ENCODE data around the gene HDLBP.

The HDLBP gene

GRCh38 chr2:241214766-241215165 lies 100.7 kb downstream of the HDLBP start:
- Histone ChIP-seq H3K4me1 (ENCODE audit: control insufficient read depth in 1 of 2, insufficient read depth in 2 of 2, low read length in 2 of 2) (peaks cover 4 to 7% of the 10 kb centered on the region in 2 donors), H3K9ac (ENCODE audit: low read depth in 1 of 2, low read length in 2 of 2) (no peak overlapping the region), H3K36me3 (ENCODE audit: control insufficient read depth in 1 of 2, insufficient read depth in 2 of 2, low read length in 2 of 2) (no peaks in the 10 kb centered on the region), H3K27ac (ENCODE audit: low read depth, low read length) (no peak overlapping the region), H3K4me3 (ENCODE audit: low read depth in 1 of 2, low read length in 2 of 2) (no peak overlapping the region), H3K27me3 (ENCODE audit: control insufficient read depth in 1 of 2, insufficient read depth in 2 of 2, low read length in 2 of 2) (no peaks in the 10 kb centered on the region), H3K9me3 (ENCODE audit: control insufficient read depth in 1 of 2, low read length in 2 of 2) (no peaks in the 10 kb centered on the region)

- Histone ChIP-seq H3K4me1 (ENCODE audit: control insufficient read depth in 1 of 2, insufficient read depth in 2 of 2, low read length in 2 of 2) (peaks cover 4 to 7% of the 10 kb centered on the region in 2 donors), H3K9ac (ENCODE audit: low read depth in 1 of 2, low read length in 2 of 2) (no peak overlapping the region), H3K4me3 (ENCODE audit: low read depth in 1 of 2, low read length in 2 of 2) (no peak overlapping the region), H3K9me3 (ENCODE audit: control insufficient read depth in 1 of 2, low read length in 2 of 2) (no peaks in the 10 kb centered on the region), H3K27ac (ENCODE audit: low read depth, low read length) (no peak overlapping the region), H3K36me3 (ENCODE audit: control insufficient read depth in 1 of 2, insufficient read depth in 2 of 2, low read length in 2 of 2) (no peaks in the 10 kb centered on the region), H3K27me3 (ENCODE audit: control insufficient read depth in 1 of 2, insufficient read depth in 2 of 2, low read length in 2 of 2) (no peaks in the 10 kb centered on the region)
Observed at GRCh38 chr2:241214209-241214608, 101.3 kb downstream of the HDLBP start.

GRCh38 chr2:241213567-241213966 lies 101.9 kb downstream of the HDLBP start:
- no peaks in the 10 kb centered on the region for H3K27me3 ChIP-seq (ENCODE audit: control insufficient read depth in 1 of 2, insufficient read depth in 2 of 2, low read length in 2 of 2)

GRCh38 chr2:241213041-241213440 lies 102.4 kb downstream of the HDLBP start:
- Histone ChIP-seq H3K9me3 (ENCODE audit: control insufficient read depth in 1 of 2, low read length in 2 of 2) (no peaks in the 10 kb centered on the region), H3K27ac (ENCODE audit: low read depth, low read length) (no peak overlapping the region), H3K36me3 (ENCODE audit: control insufficient read depth in 1 of 2, insufficient read depth in 2 of 2, low read length in 2 of 2) (no peaks in the 10 kb centered on the region), H3K4me1 (ENCODE audit: control insufficient read depth in 1 of 2, insufficient read depth in 2 of 2, low read length in 2 of 2) (peaks cover 0 to 2% of the 10 kb centered on the region in 2 donors), H3K9ac (ENCODE audit: low read depth in 1 of 2, low read length in 2 of 2) (no peak overlapping the region), H3K27me3 (ENCODE audit: control insufficient read depth in 1 of 2, insufficient read depth in 2 of 2, low read length in 2 of 2) (no peaks in the 10 kb centered on the region), H3K4me3 (ENCODE audit: low read depth in 1 of 2, low read length in 2 of 2) (no peak overlapping the region)

More at GRCh38 chr2:241213567-241213966, 101.9 kb downstream of the HDLBP start:
- Histone ChIP-seq H3K9ac (ENCODE audit: low read depth in 1 of 2, low read length in 2 of 2) (no peak overlapping the region), H3K36me3 (ENCODE audit: control insufficient read depth in 1 of 2, insufficient read depth in 2 of 2, low read length in 2 of 2) (no peaks in the 10 kb centered on the region), H3K9me3 (ENCODE audit: control insufficient read depth in 1 of 2, low read length in 2 of 2) (no peaks in the 10 kb centered on the region), H3K27ac (ENCODE audit: low read depth, low read length) (no peak overlapping the region), H3K4me1 (ENCODE audit: control insufficient read depth in 1 of 2, insufficient read depth in 2 of 2, low read length in 2 of 2) (peaks cover 0 to 1% of the 10 kb centered on the region in 2 donors), H3K4me3 (ENCODE audit: low read depth in 1 of 2, low read length in 2 of 2) (no peak overlapping the region)

- H3K27ac ChIP-seq (ENCODE audit: low read depth, low read length): no peak overlapping the region
- no peaks in the 10 kb centered on the region for H3K27me3 ChIP-seq (ENCODE audit: control insufficient read depth in 1 of 2, insufficient read depth in 2 of 2, low read length in 2 of 2)
- peaks cover 6 to 11% of the 10 kb centered on the region in 2 donors for H3K4me1 ChIP-seq (ENCODE audit: control insufficient read depth in 1 of 2, insufficient read depth in 2 of 2, low read length in 2 of 2)
- H3K9me3 ChIP-seq (ENCODE audit: control insufficient read depth in 1 of 2, low read length in 2 of 2): no peaks in the 10 kb centered on the region
- H3K36me3 ChIP-seq (ENCODE audit: control insufficient read depth in 1 of 2, insufficient read depth in 2 of 2, low read length in 2 of 2): no peaks in the 10 kb centered on the region
- H3K9ac ChIP-seq (ENCODE audit: low read depth in 1 of 2, low read length in 2 of 2): no peak overlapping the region
- no peak overlapping the region for H3K4me3 ChIP-seq (ENCODE audit: low read depth in 1 of 2, low read length in 2 of 2)
Observed at GRCh38 chr2:241211276-241211675, 104.2 kb downstream of the HDLBP start.

GRCh38 chr2:241209271-241209670 lies 106.2 kb downstream of the HDLBP start:
- Histone ChIP-seq H3K27ac (ENCODE audit: low read depth, low read length) (no peak overlapping the region), H3K27me3 (ENCODE audit: control insufficient read depth in 1 of 2, insufficient read depth in 2 of 2, low read length in 2 of 2) (no peaks in the 10 kb centered on the region), H3K9me3 (ENCODE audit: control insufficient read depth in 1 of 2, low read length in 2 of 2) (no peaks in the 10 kb centered on the region), H3K36me3 (ENCODE audit: control insufficient read depth in 1 of 2, insufficient read depth in 2 of 2, low read length in 2 of 2) (no peaks in the 10 kb centered on the region), H3K4me1 (ENCODE audit: control insufficient read depth in 1 of 2, insufficient read depth in 2 of 2, low read length in 2 of 2) (peaks cover 6 to 11% of the 10 kb centered on the region in 2 donors), H3K4me3 (ENCODE audit: low read depth in 1 of 2, low read length in 2 of 2) (no peak overlapping the region), H3K9ac (ENCODE audit: low read depth in 1 of 2, low read length in 2 of 2) (no peak overlapping the region)

GRCh38 chr2:241208058-241208457 lies 107.4 kb downstream of the HDLBP start:
- H3K36me3 ChIP-seq (ENCODE audit: control insufficient read depth in 1 of 2, insufficient read depth in 2 of 2, low read length in 2 of 2): no peaks in the 10 kb centered on the region
- peaks cover 6 to 11% of the 10 kb centered on the region in 2 donors for H3K4me1 ChIP-seq (ENCODE audit: control insufficient read depth in 1 of 2, insufficient read depth in 2 of 2, low read length in 2 of 2)
- H3K9ac ChIP-seq (ENCODE audit: low read depth in 1 of 2, low read length in 2 of 2): no peak overlapping the region
- no peaks in the 10 kb centered on the region for H3K9me3 ChIP-seq (ENCODE audit: control insufficient read depth in 1 of 2, low read length in 2 of 2)
- no peaks in the 10 kb centered on the region for H3K27me3 ChIP-seq (ENCODE audit: control insufficient read depth in 1 of 2, insufficient read depth in 2 of 2, low read length in 2 of 2)
- H3K27ac ChIP-seq (ENCODE audit: low read depth, low read length): no peak overlapping the region
- H3K4me3 ChIP-seq (ENCODE audit: low read depth in 1 of 2, low read length in 2 of 2): no peak overlapping the region

- Histone ChIP-seq H3K27ac (ENCODE audit: low read depth, low read length) (no peak overlapping the region), H3K4me1 (ENCODE audit: control insufficient read depth in 1 of 2, insufficient read depth in 2 of 2, low read length in 2 of 2) (peaks cover 6 to 11% of the 10 kb centered on the region in 2 donors), H3K9ac (ENCODE audit: low read depth in 1 of 2, low read length in 2 of 2) (no peak overlapping the region), H3K27me3 (ENCODE audit: control insufficient read depth in 1 of 2, insufficient read depth in 2 of 2, low read length in 2 of 2) (no peaks in the 10 kb centered on the region), H3K4me3 (ENCODE audit: low read depth in 1 of 2, low read length in 2 of 2) (no peak overlapping the region), H3K9me3 (ENCODE audit: control insufficient read depth in 1 of 2, low read length in 2 of 2) (no peaks in the 10 kb centered on the region), H3K36me3 (ENCODE audit: control insufficient read depth in 1 of 2, insufficient read depth in 2 of 2, low read length in 2 of 2) (no peaks in the 10 kb centered on the region)
Observed at GRCh38 chr2:241207641-241208040, 107.8 kb downstream of the HDLBP start.

GRCh38 chr2:241207151-241207550 lies 108.3 kb downstream of the HDLBP start:
- Histone ChIP-seq H3K4me1 (ENCODE audit: control insufficient read depth in 1 of 2, insufficient read depth in 2 of 2, low read length in 2 of 2) (peaks cover 6 to 11% of the 10 kb centered on the region in 2 donors), H3K9ac (ENCODE audit: low read depth in 1 of 2, low read length in 2 of 2) (no peak overlapping the region), H3K9me3 (ENCODE audit: control insufficient read depth in 1 of 2, low read length in 2 of 2) (no peaks in the 10 kb centered on the region), H3K4me3 (ENCODE audit: low read depth in 1 of 2, low read length in 2 of 2) (no peak overlapping the region), H3K27ac (ENCODE audit: low read depth, low read length) (no peak overlapping the region), H3K36me3 (ENCODE audit: control insufficient read depth in 1 of 2, insufficient read depth in 2 of 2, low read length in 2 of 2) (no peaks in the 10 kb centered on the region), H3K27me3 (ENCODE audit: control insufficient read depth in 1 of 2, insufficient read depth in 2 of 2, low read length in 2 of 2) (no peaks in the 10 kb centered on the region)

- Histone ChIP-seq H3K36me3 (ENCODE audit: control insufficient read depth in 1 of 2, insufficient read depth in 2 of 2, low read length in 2 of 2) (no peaks in the 10 kb centered on the region), H3K9ac (ENCODE audit: low read depth in 1 of 2, low read length in 2 of 2) (no peak overlapping the region), H3K27ac (ENCODE audit: low read depth, low read length) (no peak overlapping the region), H3K4me3 (ENCODE audit: low read depth in 1 of 2, low read length in 2 of 2) (no peak overlapping the region), H3K9me3 (ENCODE audit: control insufficient read depth in 1 of 2, low read length in 2 of 2) (no peaks in the 10 kb centered on the region), H3K27me3 (ENCODE audit: control insufficient read depth in 1 of 2, insufficient read depth in 2 of 2, low read length in 2 of 2) (no peaks in the 10 kb centered on the region), H3K4me1 (ENCODE audit: control insufficient read depth in 1 of 2, insufficient read depth in 2 of 2, low read length in 2 of 2) (peaks cover 6 to 11% of the 10 kb centered on the region in 2 donors)
Observed at GRCh38 chr2:241205086-241205485, 110.4 kb downstream of the HDLBP start.

GRCh38 chr2:241204490-241204889 lies 111.0 kb downstream of the HDLBP start:
- no peak overlapping the region for H3K4me3 ChIP-seq (ENCODE audit: low read depth in 1 of 2, low read length in 2 of 2)

More at GRCh38 chr2:241204490-241204889, 111.0 kb downstream of the HDLBP start:
- Histone ChIP-seq H3K27ac (ENCODE audit: low read depth, low read length) (no peak overlapping the region), H3K9ac (ENCODE audit: low read depth in 1 of 2, low read length in 2 of 2) (no peak overlapping the region), H3K9me3 (ENCODE audit: control insufficient read depth in 1 of 2, low read length in 2 of 2) (no peaks in the 10 kb centered on the region), H3K4me1 (ENCODE audit: control insufficient read depth in 1 of 2, insufficient read depth in 2 of 2, low read length in 2 of 2) (peaks cover 6 to 11% of the 10 kb centered on the region in 2 donors), H3K36me3 (ENCODE audit: control insufficient read depth in 1 of 2, insufficient read depth in 2 of 2, low read length in 2 of 2) (no peaks in the 10 kb centered on the region), H3K27me3 (ENCODE audit: control insufficient read depth in 1 of 2, insufficient read depth in 2 of 2, low read length in 2 of 2) (no peaks in the 10 kb centered on the region)

Data from duodenal mucosa (tissue), 2 donors.